GM10266 (cell line): ENCODE measurements around the gene JAK2.

Experiments
- DNase-seq: peaks from one replicate; pipeline ENCODE4 v3.0.0; 2012; ENCODE audit errors: extremely low spot score
- CTCF ChIP-seq: IDR thresholded peaks from 2 replicates; pipeline ENCODE4 v1.5.1; 2012; ENCODE audit warnings: mild to moderate bottlenecking, low read depth; ENCODE audit not compliant: control insufficient read depth, insufficient read depth; ENCODE audit errors: missing control alignments

JAK2 gene

GRCh38 chr9:5042661-5043178 is 57.6 kb downstream of the JAK2 start:
- DNase-seq, result no peak
- TF ChIP-seq CTCF, result no peak

GRCh38 chr9:5043381-5043780 is 58.3 kb downstream of the JAK2 start:
- TF ChIP-seq CTCF, result no peak
- DNase-seq, result no peak

DNA sequence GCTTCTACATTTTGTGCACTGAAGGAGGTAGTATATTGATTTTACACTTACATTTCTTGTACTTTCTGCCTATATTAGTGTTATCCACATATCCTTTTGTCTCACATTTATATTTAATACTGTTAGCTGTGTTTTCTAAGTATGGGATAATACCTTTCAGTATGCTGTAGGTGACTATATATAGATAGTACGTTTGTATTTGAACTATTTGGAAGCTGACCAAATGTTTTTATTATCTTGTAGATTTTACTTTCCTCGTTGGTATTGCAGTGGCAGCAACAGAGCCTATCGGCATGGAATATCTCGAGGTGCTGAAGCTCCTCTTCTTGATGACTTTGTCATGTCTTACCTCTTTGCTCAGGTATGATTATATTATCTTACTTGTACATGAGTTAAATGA is 59.1 kb downstream of the JAK2 start:
- no peak for DNase-seq
- TF ChIP-seq CTCF, result no peak

GRCh38 chr9:5052838-5053237 is 67.8 kb downstream of the JAK2 start:
- TF ChIP-seq CTCF, result no peak

GRCh38 chr9:5062631-5063030 is 77.6 kb downstream of the JAK2 start:
- no peak for DNase-seq
- TF ChIP-seq CTCF, result no peak

More at GRCh38 chr9:5052838-5053237, 67.8 kb downstream of the JAK2 start:
- DNase-seq, result no peak

DNA sequence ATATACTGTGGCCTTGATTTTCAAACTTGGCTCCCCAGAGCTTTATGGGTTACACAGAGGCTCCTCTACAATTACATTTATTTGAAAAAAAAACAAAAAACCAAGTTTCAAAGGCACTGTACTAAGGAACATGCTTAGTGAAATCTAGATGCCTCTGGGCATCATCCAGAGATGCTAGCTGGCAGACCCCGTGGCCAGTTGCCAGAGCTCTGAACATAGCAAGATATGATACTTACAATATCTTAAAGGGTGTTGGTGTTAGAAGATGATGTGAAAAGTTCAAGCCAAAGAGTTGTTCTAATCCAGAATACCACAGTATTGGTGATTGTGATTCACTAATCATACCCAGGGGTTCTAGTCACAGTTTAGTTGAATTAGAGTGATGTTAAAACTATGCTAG is 87.8 kb downstream of the JAK2 start:
- no peak for TF ChIP-seq CTCF
- DNase-seq, result no peak

GRCh38 chr9:5073701-5074100 is 88.6 kb downstream of the JAK2 start:
- peak; percentile 26 for TF ChIP-seq CTCF
- DNase-seq, result no peak

- DNase-seq, result no peak
- no peak for TF ChIP-seq CTCF
Observed at GRCh38 chr9:5085993-5086392, 100.9 kb downstream of the JAK2 start.
